H1 (cell line): ENCODE results near the gene GRIK4. TPM values are rescaled to one million over a fixed set of nuclear protein-coding genes. Genes with fewer than 3 reads are reported as not detected.
A peak's percentile ranks its signal among the peaks of the same experiment; 100 is the strongest.

Experiments
- CTCF ChIA-PET: fragments of 300-600 bp; sonication (Branson Sonifier 250); formaldehyde crosslinking; loops from one replicate; lab custom pipeline; 2021; ENCODE audit not compliant: partially characterized antibody; lab: Charles Lee
- POLR2A ChIA-PET: fragments of 300-600 bp; sonication (Branson Sonifier 250); formaldehyde crosslinking; loops from one replicate; lab custom pipeline; 2021; ENCODE audit warnings: inconsistent platforms; ENCODE audit not compliant: partially characterized antibody; lab: Charles Lee
- DNase-seq, 2 experiments: peaks; one replicate each; pipeline versions ENCODE4 v3.0.0 to v3.0.0-alpha.2; 2010 to 2022; ENCODE audit warnings: low spot score in 2 of 2, low read depth in 1 of 2, mixed read lengths in 1 of 2
- FAIRE-seq: peaks from 2 replicates; lab custom pipeline; 2011; peaks lifted over from hg19 to GRCh38; lab: Jason Lieb, UNC
- H2AFZ ChIP-seq: 2 replicates; pipeline ENCODE4 v1.8.1; 2012; ENCODE audit warnings: low read length, inconsistent platforms
- H2AK5ac ChIP-seq: 2 replicates; pipeline ENCODE4 v1.6.1; 2013; ENCODE audit warnings: low read depth, low read length
- H2BK120ac ChIP-seq: replicated peaks from 2 replicates; pipeline ENCODE3; 2013; ENCODE audit warnings: low read depth, low read length, inconsistent platforms
- H2BK12ac ChIP-seq: 2 replicates; pipeline ENCODE4 v1.6.1; 2013; ENCODE audit warnings: low read depth, low read length
- H2BK15ac ChIP-seq: 2 replicates; pipeline ENCODE4 v1.6.1; 2013; ENCODE audit warnings: low read length
- H2BK20ac ChIP-seq: 2 replicates; pipeline ENCODE4 v1.6.1; 2013; ENCODE audit warnings: low read length
- H2BK5ac ChIP-seq: 2 replicates; pipeline ENCODE4 v1.6.1; 2013; ENCODE audit warnings: low read depth, low read length
- H3K14ac ChIP-seq: 2 replicates; pipeline ENCODE4 v1.6.1; 2013; ENCODE audit warnings: inconsistent platforms; ENCODE audit not compliant: insufficient read length
- H3K18ac ChIP-seq: 2 replicates; pipeline ENCODE4 v1.6.1; 2013; ENCODE audit warnings: low read length; ENCODE audit errors: extremely low read depth
- H3K23ac ChIP-seq: 2 replicates; pipeline ENCODE4 v1.6.1; 2013; ENCODE audit warnings: inconsistent platforms; ENCODE audit not compliant: insufficient read length
- H3K23me2 ChIP-seq: 2 replicates; pipeline ENCODE4 v1.6.1; 2013; ENCODE audit warnings: low read depth, low read length
- H3K27ac ChIP-seq: 2 replicates; pipeline ENCODE4 v1.6.1; 2011; ENCODE audit warnings: low read depth, low read length, inconsistent platforms
- H3K27me3 ChIP-seq, 4 experiments: replicated peaks in 1 of 4; 1 replicate in 1 of 4; 2 replicates in 3 of 4; pipeline versions ENCODE4 v1.6.1 to v1.8.1; 2011 to 2013; ENCODE audit warnings: low read length in 3 of 4, mild to moderate bottlenecking in 3 of 4, inconsistent platforms in 2 of 4, mixed read lengths in 2 of 4, moderate library complexity in 1 of 4; ENCODE audit not compliant: control insufficient read depth in 3 of 4, insufficient read depth in 3 of 4; ENCODE audit errors: extremely low read depth in 1 of 4
- H3K36me3 ChIP-seq, 4 experiments: 2 replicates each; pipeline versions ENCODE4 v1.6.1 to v1.8.1; 2011 to 2013; ENCODE audit warnings: mild to moderate bottlenecking in 4 of 4, low read length in 3 of 4, moderate library complexity in 2 of 4, control low read depth in 1 of 4, inconsistent platforms in 1 of 4; ENCODE audit not compliant: insufficient read depth in 4 of 4, control insufficient read depth in 2 of 4
- H3K4ac ChIP-seq: replicated peaks from 2 replicates; pipeline ENCODE3; 2013; ENCODE audit warnings: low read length, low read depth, mixed read lengths, inconsistent platforms; ENCODE audit not compliant: insufficient read length
- H3K4me1 ChIP-seq, 4 experiments: replicated peaks in 1 of 4; 1 replicate in 1 of 4; 2 replicates in 3 of 4; pipeline versions ENCODE4 v1.6.1 to v1.8.1; 2011 to 2013; ENCODE audit warnings: low read length in 3 of 4, inconsistent platforms in 2 of 4, mixed read lengths in 1 of 4; ENCODE audit not compliant: insufficient read depth in 4 of 4, control insufficient read depth in 3 of 4
- H3K4me2 ChIP-seq, 2 experiments: 2 replicates each; pipeline versions ENCODE4 v1.6.1 to v1.8.1; 2011 to 2013; ENCODE audit warnings: low read depth in 2 of 2, low read length in 2 of 2, control low read depth in 1 of 2, inconsistent platforms in 1 of 2, mild to moderate bottlenecking in 1 of 2; ENCODE audit not compliant: insufficient read depth in 1 of 2
- H3K4me3 ChIP-seq, 4 experiments: fragments of 200-600, 300-600 bp in 1 of 4; sonication (generic), shearing (Covaris generic), sonication (Bioruptor Twin) in 1 of 4; 2 replicates each; pipeline versions ENCODE4 v1.5.1 to v1.8.1; 2011 to 2016; ENCODE audit warnings: low read length in 4 of 4, low read depth in 3 of 4, control low read depth in 2 of 4, inconsistent platforms in 2 of 4, mild to moderate bottlenecking in 2 of 4, mixed read lengths in 1 of 4, moderate library complexity in 1 of 4; ENCODE audit not compliant: insufficient read depth in 2 of 4; ENCODE audit errors: extremely low read depth in 1 of 4
- H3K56ac ChIP-seq: replicated peaks from 2 replicates; pipeline ENCODE3; 2013; ENCODE audit warnings: low read depth, mild to moderate bottlenecking, mixed read lengths, low read length, inconsistent platforms; ENCODE audit not compliant: insufficient read length
- H3K79me1 ChIP-seq: 2 replicates; pipeline ENCODE4 v1.6.1; 2013; ENCODE audit warnings: low read depth, low read length, control low read depth
- H3K79me2 ChIP-seq, 2 experiments: 2 replicates each; pipeline versions ENCODE4 v1.6.1 to v1.8.1; 2012 to 2013; ENCODE audit warnings: low read length in 2 of 2, mild to moderate bottlenecking in 2 of 2, inconsistent platforms in 1 of 2; ENCODE audit not compliant: insufficient read depth in 2 of 2, control insufficient read depth in 1 of 2
- H3K9ac ChIP-seq, 4 experiments: replicated peaks in 1 of 4; 1 replicate in 1 of 4; 2 replicates in 3 of 4; pipeline versions ENCODE4 v1.6.1 to v1.8.1; 2011 to 2013; ENCODE audit warnings: low read depth in 3 of 4, low read length in 3 of 4, control low read depth in 2 of 4, mild to moderate bottlenecking in 2 of 4, moderate library complexity in 2 of 4, inconsistent platforms in 1 of 4; ENCODE audit errors: extremely low read depth in 1 of 4
- H3K9me3 ChIP-seq, 2 experiments: 2 replicates each; pipeline versions ENCODE4 v1.6.1 to v1.8.1; 2012 to 2013; ENCODE audit warnings: mild to moderate bottlenecking in 2 of 2, moderate library complexity in 2 of 2, control low read depth in 1 of 2, inconsistent platforms in 1 of 2, low read depth in 1 of 2, low read length in 1 of 2, mixed read lengths in 1 of 2; ENCODE audit not compliant: insufficient read depth in 2 of 2
- H4K20me1 ChIP-seq, 2 experiments: replicated peaks in 1 of 2; 2 replicates each; pipeline versions ENCODE3 to v1.8.1; 2011 to 2013; ENCODE audit warnings: inconsistent platforms in 2 of 2, low read length in 2 of 2, mild to moderate bottlenecking in 1 of 2; ENCODE audit not compliant: insufficient read depth in 2 of 2, control insufficient read depth in 1 of 2
- H4K5ac ChIP-seq: 2 replicates; pipeline ENCODE4 v1.6.1; 2013; ENCODE audit warnings: low read length, low read depth, mixed read lengths, inconsistent platforms; ENCODE audit not compliant: insufficient read length
- H4K8ac ChIP-seq: 2 replicates; pipeline ENCODE4 v1.8.0; 2013; ENCODE audit warnings: mild to moderate bottlenecking, moderate library complexity, low read length, inconsistent platforms; ENCODE audit not compliant: insufficient read depth; ENCODE audit errors: extremely low read depth
- H4K91ac ChIP-seq: replicated peaks from 2 replicates; pipeline ENCODE3; 2013; ENCODE audit warnings: low read length, mixed read lengths, inconsistent platforms; ENCODE audit not compliant: insufficient read length
- TAF7 ChIP-seq: optimal IDR thresholded peaks from 2 replicates; pipeline ENCODE3; 2011; ENCODE audit warnings: low read depth, mild to moderate bottlenecking, inconsistent platforms, low read length, moderate library complexity, borderline replicate concordance
- TEAD4 ChIP-seq: IDR thresholded peaks from 2 replicates; pipeline ENCODE4 v1.6.1; 2012; ENCODE audit warnings: low read depth, low read length, inconsistent platforms, mixed read lengths
- YY1 ChIP-seq: IDR thresholded peaks from 2 replicates; pipeline ENCODE4 v1.6.1; 2011; ENCODE audit warnings: low read depth, mild to moderate bottlenecking, low read length
- ZNF274 ChIP-seq: IDR thresholded peaks from 2 replicates; pipeline ENCODE4 v1.7.0; 2012; ENCODE audit warnings: low read length, borderline replicate concordance; ENCODE audit errors: extremely low read depth
- WGBS, 2 experiments: shearing (Covaris generic) in 1 of 2; methylation state at CpG; one replicate each; pipeline versions ENCODE4 v1.1.6 to v1.1.7; 2013 to 2015; ENCODE audit warnings: low lambda C conversion rate in 2 of 2, mixed read lengths in 2 of 2, inconsistent platforms in 1 of 2, low coverage in 1 of 2, missing lambda C conversion rate in 1 of 2; ENCODE audit not compliant: insufficient replicate concordance in 2 of 2, insufficient coverage in 1 of 2, insufficient read length in 1 of 2; ENCODE audit errors: extremely low coverage in 1 of 2, missing lambda C conversion rate in 1 of 2; 5-methylcytosine and 5-hydroxymethylcytosine counted together
- polyA plus RNA-seq, 7 experiments: library from polyadenylated mRNA; depleted of rRNA in 3 of 7; stranded (reverse) in 5 of 7; unstranded in 2 of 7; fragments of >200 nt in 5 of 7; fragments of 200-250 nt in 2 of 7; gene quantifications; 1 replicate in 5 of 7; 2 replicates in 1 of 7; 4 replicates in 1 of 7; pipeline versions ENCODE4 v1.2.1 to v1.2.3, GENCODE V29; 2011 to 2013; ENCODE audit warnings: missing spikeins in 2 of 7, mixed read lengths in 2 of 7
- total RNA-seq: library from RNA; stranded (reverse); fragmentation: NEBNext Ultra II Directional; extraction: Animal tissue kit (Norgen Biotek cat#: 25700); gene quantifications from 2 replicates; pipeline ENCODE4 v1.2.1, GENCODE V29; 2021

GRIK4 gene
- total and polyA plus RNA-seq, 2 of the 8 experiments (the other 6 are each of a cell fraction or from before 2014, with no cell fraction given): 1.2 to 2.9 TPM

DNA sequence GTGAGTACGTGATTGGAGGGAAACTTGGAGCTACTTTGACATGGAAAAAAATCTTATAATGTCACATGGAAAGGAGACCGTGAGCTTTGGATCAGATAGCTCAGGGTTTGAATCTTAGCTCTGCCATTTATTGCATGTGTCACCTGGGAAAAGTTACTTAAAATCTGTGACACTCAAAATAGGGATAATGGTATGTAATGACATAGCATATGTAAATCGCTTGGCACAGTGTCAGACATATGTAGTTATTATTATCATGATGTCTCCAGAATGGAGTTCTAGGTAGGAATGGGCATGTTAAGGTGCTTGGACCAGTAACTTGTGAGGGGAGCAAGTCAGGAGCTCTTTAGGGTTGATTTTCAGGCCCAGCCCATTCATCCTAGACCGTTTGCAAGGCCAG, 75.8 kb downstream of the GRIK4 start:
- H3K4me2 ChIP-seq: no peak overlapping the region
- no peak overlapping the region for H2BK20ac ChIP-seq
- no peak for TF ChIP-seq TAF7
- no peak for TF ChIP-seq TEAD4
- TF ChIP-seq YY1: no peak
- TF ChIP-seq ZNF274: no peak
- H3K79me1 ChIP-seq: peaks cover 2% of the 10 kb centered on the region
- H2AFZ ChIP-seq: no peak overlapping the region
- DNase-seq (no peak), FAIRE-seq (no peak)
- H2BK15ac ChIP-seq: 0 out of 2 replicates have a peak overlapping the region, but pooled peaks have one; percentile 47
- H3K27me3 ChIP-seq: no peaks in the 10 kb centered on the region; a peak in 2 of 7 replicates
- no peak overlapping the region for H2AK5ac ChIP-seq
- no peak overlapping the region for H4K8ac ChIP-seq
- no peak overlapping the region for H4K5ac ChIP-seq
- no peaks in the 10 kb centered on the region for H3K9me3 ChIP-seq
- POLR2A ChIA-PET: interaction anchor here (0.8 to 1.2 kb wide), 3 partner anchors 10 to 24 kb away, joined by 3 to 4 read pairs (median 4); no protein-coding TSS in a partner anchor
- no peak overlapping the region for H3K4ac ChIP-seq
- no peak overlapping the region for H3K56ac ChIP-seq
- 87% methylated on average over 4 of the region's 4 CpGs; no CpG with 5 or more reads in 1 of the 2 experiments for WGBS, 2 experiments
- H2BK12ac ChIP-seq: no peak overlapping the region
- H3K18ac ChIP-seq: no peak overlapping the region
- 0 out of 2 replicates have a peak, but pooled peaks cover 2% of the 10 kb centered on the region for H3K23me2 ChIP-seq
- peaks cover 0 to 1% of the 10 kb centered on the region in 2 experiments for H4K20me1 ChIP-seq
- H2BK5ac ChIP-seq: no peak overlapping the region
- no peaks in the 10 kb centered on the region for H3K36me3 ChIP-seq
- H2BK120ac ChIP-seq: no peak overlapping the region
- H3K4me1 ChIP-seq: peaks cover 2 to 14% (median 11%) of the 10 kb centered on the region in 4 experiments
- no peak overlapping the region for H3K4me3 ChIP-seq
- H3K27ac ChIP-seq: no peak overlapping the region
- no peak overlapping the region for H3K14ac ChIP-seq
- CTCF ChIA-PET: interaction anchor here (0.7 to 1.4 kb wide), 7 partner anchors 12 to 343 kb away, joined by 3 to 4 read pairs (median 3); no protein-coding TSS in a partner anchor
- no peak overlapping the region for H3K9ac ChIP-seq
- no peak overlapping the region for H3K23ac ChIP-seq
- H4K91ac ChIP-seq: no peak overlapping the region
- no peaks in the 10 kb centered on the region for H3K79me2 ChIP-seq
